ENCODE measurements around the gene CACNG8.

Gene CACNG8

DNA sequence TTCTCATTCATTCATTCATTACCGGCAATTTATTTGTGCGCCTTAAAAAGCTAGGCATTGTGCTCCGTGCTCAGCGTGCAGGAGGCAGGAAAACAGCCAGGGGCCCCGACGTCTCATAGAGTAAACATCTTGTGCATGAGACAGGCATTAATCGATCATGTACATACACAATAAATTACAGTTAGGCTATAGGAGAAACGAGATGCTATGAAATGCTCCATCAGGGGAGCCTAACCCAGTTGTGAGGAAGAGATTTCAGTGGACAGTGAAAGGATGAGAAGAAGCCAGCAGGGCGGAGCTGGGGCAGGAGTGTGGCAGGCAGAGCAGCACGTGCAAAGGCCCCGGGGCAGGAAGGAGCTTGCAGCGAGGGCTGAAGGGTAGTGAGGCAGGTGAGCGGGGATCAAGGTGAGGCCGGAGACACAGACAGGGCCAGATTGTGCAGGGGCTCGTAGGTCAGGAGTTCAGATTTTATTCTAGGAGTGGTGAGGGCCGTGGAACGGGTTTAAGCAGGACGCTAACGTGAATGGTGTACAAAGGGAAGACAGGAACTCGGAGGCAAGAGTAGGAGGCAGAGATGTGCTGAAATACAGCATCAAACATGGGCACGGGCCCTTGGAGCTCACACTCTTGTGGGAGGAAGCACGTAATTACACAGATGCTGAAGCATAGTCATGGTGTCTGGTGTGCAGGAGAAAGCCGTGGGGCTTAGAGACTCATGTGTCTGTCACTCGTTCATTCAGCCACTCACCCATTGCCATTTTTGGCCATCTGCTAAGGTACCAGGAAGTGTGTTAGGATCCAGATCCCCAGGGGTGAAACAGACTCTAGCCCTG lies 20.9 kb downstream of the CACNG8 start:
- Histone ChIP-seq H3K4me2 (ENCODE audit: low read length) (no peak overlapping the region), H3K36me3 (ENCODE audit: insufficient read depth, low read length) (no peaks in the 10 kb centered on the region), H3K9ac (ENCODE audit: low read depth, low read length) (no peak overlapping the region), H3K4me1 (ENCODE audit: control insufficient read depth, insufficient read depth, low read length) (no peaks in the 10 kb centered on the region), H3K4me3 (ENCODE audit: low read length) (no peak overlapping the region), H3K9me3 (replicated peaks; ENCODE audit: low read length) (no peaks in the 10 kb centered on the region), H3K27me3 (ENCODE audit: control insufficient read depth, insufficient read depth, low read length) (peaks cover 54% of the 10 kb centered on the region)

DNA sequence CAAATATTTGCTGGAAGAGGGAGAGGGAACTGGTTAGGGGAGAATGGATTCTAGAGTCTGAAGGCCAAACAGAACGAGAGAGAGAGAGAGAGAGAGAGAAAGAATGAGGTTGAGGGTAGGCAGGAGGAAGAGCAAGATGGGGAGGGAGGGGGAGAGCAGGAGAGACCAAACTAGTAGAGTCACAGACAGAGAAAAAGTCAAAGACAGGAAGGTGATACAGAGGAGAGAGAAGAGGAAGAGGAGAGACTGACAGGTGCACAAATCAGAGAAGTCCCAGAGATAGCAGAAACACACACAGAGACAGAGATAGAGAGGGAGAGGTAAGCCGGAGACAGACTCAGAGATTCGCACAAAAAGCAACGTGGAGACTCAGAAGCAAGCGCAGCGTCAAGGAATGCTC lies 23.1 kb downstream of the CACNG8 start:
- H3K9ac ChIP-seq (ENCODE audit: low read depth, low read length) = no peak overlapping the region
- H3K4me3 ChIP-seq (ENCODE audit: low read length) = no peak overlapping the region
- no peak overlapping the region for H3K4me2 ChIP-seq (ENCODE audit: low read length)
- H3K36me3 ChIP-seq (ENCODE audit: insufficient read depth, low read length) = no peaks in the 10 kb centered on the region
- H3K4me1 ChIP-seq (ENCODE audit: control insufficient read depth, insufficient read depth, low read length) = no peaks in the 10 kb centered on the region
- H3K9me3 ChIP-seq (replicated peaks; ENCODE audit: low read length) = no peaks in the 10 kb centered on the region
- H3K27me3 ChIP-seq (ENCODE audit: control insufficient read depth, insufficient read depth, low read length) = peaks cover 46% of the 10 kb centered on the region

DNA sequence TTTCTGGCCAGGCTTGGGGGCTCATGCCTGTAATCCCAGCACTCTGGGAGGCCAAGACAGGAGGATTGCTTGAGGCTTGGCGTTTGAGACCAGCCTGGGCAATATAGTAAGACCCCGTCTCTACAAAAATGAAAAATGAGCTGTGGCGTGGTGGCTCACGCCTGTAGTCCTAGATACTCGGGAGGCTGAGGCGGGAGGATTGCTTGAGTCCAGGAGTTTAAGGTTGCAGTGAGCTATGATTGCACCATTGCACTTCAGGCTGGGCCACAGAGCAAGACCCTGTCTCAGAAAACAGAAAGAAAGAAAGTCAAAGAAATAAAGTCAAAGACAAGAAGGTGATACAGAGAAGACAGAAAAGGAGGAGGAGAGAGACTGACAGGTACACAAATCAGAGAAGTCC lies 26.2 kb downstream of the CACNG8 start:
- Histone ChIP-seq H3K9ac (ENCODE audit: low read depth, low read length) (no peak overlapping the region), H3K4me3 (ENCODE audit: low read length) (no peak overlapping the region), H3K4me1 (ENCODE audit: control insufficient read depth, insufficient read depth, low read length) (no peaks in the 10 kb centered on the region), H3K36me3 (ENCODE audit: insufficient read depth, low read length) (no peaks in the 10 kb centered on the region), H3K27me3 (ENCODE audit: control insufficient read depth, insufficient read depth, low read length) (peaks cover 43% of the 10 kb centered on the region), H3K9me3 (replicated peaks; ENCODE audit: low read length) (no peaks in the 10 kb centered on the region), H3K4me2 (ENCODE audit: low read length) (no peak overlapping the region)

DNA sequence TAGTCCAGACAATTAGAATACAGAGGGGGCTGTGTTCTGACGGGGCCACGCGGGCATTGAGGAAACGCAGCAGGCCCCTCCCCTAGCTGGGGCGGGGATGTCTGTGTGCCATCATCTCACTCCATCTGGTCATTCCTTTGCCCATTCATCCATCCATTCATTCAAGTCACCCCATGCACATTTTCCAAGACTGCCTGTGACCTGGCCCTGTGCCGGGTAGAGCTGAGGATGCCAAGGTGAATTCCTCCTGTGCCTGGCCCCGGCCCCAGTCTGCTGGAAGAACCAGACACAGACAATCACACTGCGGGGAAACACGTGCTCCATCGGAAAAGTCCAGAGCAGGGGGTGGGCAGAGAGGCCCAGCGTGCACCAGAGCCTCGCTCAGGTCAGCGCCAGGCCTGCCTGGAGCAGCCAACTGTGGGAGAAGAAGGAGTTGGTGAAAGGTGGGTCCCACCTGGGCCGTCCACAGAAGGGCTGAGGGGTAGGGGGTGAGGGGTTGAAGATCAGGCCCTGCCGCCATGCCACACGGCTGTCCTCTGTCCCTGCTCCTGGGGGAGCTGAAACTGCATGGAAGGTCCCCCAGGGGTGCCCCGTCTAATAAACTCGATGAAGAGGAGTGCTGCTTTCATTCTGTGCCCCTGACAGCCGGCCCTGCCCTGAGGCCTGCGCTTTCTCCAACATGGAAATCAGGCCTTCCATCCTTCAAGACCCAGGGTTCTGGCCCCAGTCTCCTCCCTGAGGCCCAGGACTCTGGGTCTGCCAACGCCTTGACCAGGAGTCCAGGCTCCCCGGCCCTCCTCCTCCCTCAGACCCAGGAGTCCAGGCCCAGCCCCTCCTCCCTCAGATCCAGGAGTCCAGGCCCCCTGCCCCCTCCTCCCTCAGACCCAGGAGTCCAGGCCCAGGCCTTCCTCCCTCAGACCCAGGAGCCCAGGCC lies 27.1 kb downstream of the CACNG8 start:
- H3K4me2 ChIP-seq (ENCODE audit: low read length) = no peak overlapping the region
- H3K36me3 ChIP-seq (ENCODE audit: insufficient read depth, low read length) = no peaks in the 10 kb centered on the region
- no peak overlapping the region for H3K9ac ChIP-seq (ENCODE audit: low read depth, low read length)
- no peaks in the 10 kb centered on the region for H3K9me3 ChIP-seq (replicated peaks; ENCODE audit: low read length)
- H3K4me1 ChIP-seq (ENCODE audit: control insufficient read depth, insufficient read depth, low read length) = peaks cover 7% of the 10 kb centered on the region
- peaks cover 37% of the 10 kb centered on the region for H3K27me3 ChIP-seq (ENCODE audit: control insufficient read depth, insufficient read depth, low read length)
- H3K4me3 ChIP-seq (ENCODE audit: low read length) = no peak overlapping the region

DNA sequence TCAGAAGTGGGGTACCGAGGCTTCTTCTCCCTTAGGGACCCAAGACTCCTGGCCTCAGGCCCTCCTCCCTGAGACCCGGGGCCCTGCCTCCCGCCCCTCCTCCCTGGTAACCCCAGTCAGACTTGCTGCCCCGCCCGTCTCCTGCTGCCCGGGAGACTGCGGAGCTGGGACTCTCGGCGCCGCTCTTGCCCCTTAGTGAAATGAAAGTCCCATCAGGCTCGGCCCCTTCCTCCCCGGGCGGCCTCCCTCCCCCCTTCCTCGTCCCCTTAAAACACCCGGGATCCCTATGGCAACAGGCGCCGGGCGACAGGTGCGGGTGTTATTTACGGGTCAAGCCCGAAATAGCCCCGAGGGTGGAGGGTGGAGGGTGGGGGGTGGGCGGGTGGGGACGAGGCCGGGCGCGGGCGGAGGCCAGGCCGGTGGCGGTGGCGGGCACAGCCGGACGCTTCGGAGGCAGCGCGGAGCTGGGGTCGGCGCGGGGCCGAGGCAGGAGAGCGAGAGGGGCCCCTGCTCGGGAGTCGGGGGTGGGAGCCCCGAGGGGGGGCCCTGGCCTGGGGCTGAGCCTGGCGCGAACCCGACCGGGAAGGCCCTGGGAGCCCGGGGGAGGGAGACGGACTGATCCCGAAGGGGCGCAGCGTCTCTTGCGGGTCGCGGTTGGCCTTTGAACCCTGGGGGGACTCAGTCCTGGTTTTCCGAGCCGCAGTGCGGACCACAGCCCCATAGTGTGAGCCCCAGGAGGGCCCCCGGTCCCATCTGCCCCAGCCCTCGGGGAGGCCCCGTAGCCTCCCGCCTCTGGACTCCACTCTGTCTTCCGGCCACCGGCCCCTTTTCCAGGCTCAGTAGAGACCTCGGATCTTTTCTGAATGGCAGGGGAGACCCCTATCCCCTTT lies 28.7 kb downstream of the CACNG8 start, which contains the start of gene CACNG6:
Gene CACNG6 (plus strand): TSS at position 414 of the 890 bp plus-strand sequence. CDS start 1,241 bp downstream, outside the sequence.
- Histone ChIP-seq H3K9me3 (replicated peaks; ENCODE audit: low read length) (no peaks in the 10 kb centered on the region), H3K36me3 (ENCODE audit: insufficient read depth, low read length) (no peaks in the 10 kb centered on the region), H3K4me1 (ENCODE audit: control insufficient read depth, insufficient read depth, low read length) (peaks cover 11% of the 10 kb centered on the region), H3K4me3 (ENCODE audit: low read length) (peak within 1 kb of the TSS; percentile 47), H3K9ac (ENCODE audit: low read depth, low read length) (no peak within 1 kb of the TSS), H3K4me2 (ENCODE audit: low read length) (peak within 1 kb of the TSS; percentile 49), H3K27me3 (ENCODE audit: control insufficient read depth, insufficient read depth, low read length) (peaks cover 30% of the 10 kb centered on the region)

DNA sequence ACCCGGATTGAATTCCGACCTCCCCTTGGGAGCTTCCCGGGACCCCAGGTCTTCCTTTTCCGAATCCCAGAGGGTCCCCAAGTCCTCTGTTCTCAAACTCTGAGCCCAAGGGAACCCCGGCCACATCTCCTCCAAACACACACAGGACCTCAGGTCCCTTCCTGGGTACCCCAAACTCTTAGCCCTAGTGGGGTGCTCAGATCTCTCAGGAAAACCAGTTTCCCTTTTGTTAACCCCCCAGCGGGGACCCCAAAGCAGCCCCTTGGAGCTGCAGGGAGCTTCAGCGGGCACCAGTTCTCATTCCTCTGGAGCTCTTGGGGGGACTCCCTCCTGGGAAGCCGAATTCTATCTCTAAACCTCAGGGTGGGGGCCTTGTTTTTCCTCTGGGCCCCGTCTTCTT lies 29.5 kb downstream of the CACNG8 start:
- Histone ChIP-seq H3K27me3 (ENCODE audit: control insufficient read depth, insufficient read depth, low read length) (peaks cover 29% of the 10 kb centered on the region), H3K4me2 (ENCODE audit: low read length) (no peak overlapping the region), H3K4me1 (ENCODE audit: control insufficient read depth, insufficient read depth, low read length) (peaks cover 11% of the 10 kb centered on the region), H3K9me3 (replicated peaks; ENCODE audit: low read length) (no peaks in the 10 kb centered on the region), H3K4me3 (ENCODE audit: low read length) (no peak overlapping the region), H3K36me3 (ENCODE audit: insufficient read depth, low read length) (no peaks in the 10 kb centered on the region), H3K9ac (ENCODE audit: low read depth, low read length) (no peak overlapping the region)

DNA sequence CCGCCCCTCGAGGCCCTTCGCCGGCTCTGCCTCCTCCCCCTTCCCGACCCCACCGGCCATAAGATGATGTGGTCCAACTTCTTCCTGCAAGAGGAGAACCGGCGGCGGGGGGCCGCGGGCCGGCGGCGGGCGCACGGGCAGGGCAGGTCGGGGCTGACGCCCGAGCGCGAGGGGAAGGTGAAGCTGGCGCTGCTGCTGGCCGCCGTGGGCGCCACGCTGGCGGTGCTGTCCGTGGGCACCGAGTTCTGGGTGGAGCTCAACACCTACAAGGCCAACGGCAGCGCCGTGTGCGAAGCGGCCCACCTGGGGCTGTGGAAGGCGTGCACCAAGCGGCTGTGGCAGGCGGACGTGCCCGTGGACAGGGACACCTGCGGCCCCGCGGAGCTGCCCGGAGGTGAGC lies 30.1 kb downstream of the CACNG8 start:
- no peak overlapping the region for H3K4me3 ChIP-seq (ENCODE audit: low read length)
- no peak overlapping the region for H3K4me2 ChIP-seq (ENCODE audit: low read length)
- no peak overlapping the region for H3K9ac ChIP-seq (ENCODE audit: low read depth, low read length)
- H3K9me3 ChIP-seq (replicated peaks; ENCODE audit: low read length) = no peaks in the 10 kb centered on the region
- H3K4me1 ChIP-seq (ENCODE audit: control insufficient read depth, insufficient read depth, low read length) = peaks cover 11% of the 10 kb centered on the region
- peaks cover 23% of the 10 kb centered on the region for H3K27me3 ChIP-seq (ENCODE audit: control insufficient read depth, insufficient read depth, low read length)
- no peaks in the 10 kb centered on the region for H3K36me3 ChIP-seq (ENCODE audit: insufficient read depth, low read length)

DNA sequence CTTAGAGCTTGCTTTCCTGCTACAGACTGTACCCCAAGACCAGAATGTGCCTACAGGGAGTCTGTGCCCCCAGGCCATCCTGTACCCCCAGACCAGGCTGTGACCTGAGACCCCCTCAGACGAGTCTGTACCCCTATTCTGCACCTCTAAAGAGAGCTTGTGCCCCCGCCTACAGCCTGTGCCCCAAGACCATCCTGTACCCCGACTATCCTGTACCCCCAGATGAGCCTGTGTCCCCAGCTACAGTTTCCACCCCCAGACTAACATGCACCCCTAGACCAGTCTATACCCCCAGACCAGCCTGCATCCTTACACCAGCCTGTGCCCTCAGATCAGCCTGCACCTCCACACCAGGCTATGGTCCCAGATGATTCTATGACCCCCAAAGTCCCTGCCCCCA lies 30.7 kb downstream of the CACNG8 start:
- peaks cover 11% of the 10 kb centered on the region for H3K4me1 ChIP-seq (ENCODE audit: control insufficient read depth, insufficient read depth, low read length)
- H3K27me3 ChIP-seq (ENCODE audit: control insufficient read depth, insufficient read depth, low read length) = peaks cover 21% of the 10 kb centered on the region
- no peak overlapping the region for H3K9ac ChIP-seq (ENCODE audit: low read depth, low read length)
- no peak overlapping the region for H3K4me2 ChIP-seq (ENCODE audit: low read length)
- H3K9me3 ChIP-seq (replicated peaks; ENCODE audit: low read length) = no peaks in the 10 kb centered on the region
- H3K4me3 ChIP-seq (ENCODE audit: low read length) = no peak overlapping the region
- no peaks in the 10 kb centered on the region for H3K36me3 ChIP-seq (ENCODE audit: insufficient read depth, low read length)

DNA sequence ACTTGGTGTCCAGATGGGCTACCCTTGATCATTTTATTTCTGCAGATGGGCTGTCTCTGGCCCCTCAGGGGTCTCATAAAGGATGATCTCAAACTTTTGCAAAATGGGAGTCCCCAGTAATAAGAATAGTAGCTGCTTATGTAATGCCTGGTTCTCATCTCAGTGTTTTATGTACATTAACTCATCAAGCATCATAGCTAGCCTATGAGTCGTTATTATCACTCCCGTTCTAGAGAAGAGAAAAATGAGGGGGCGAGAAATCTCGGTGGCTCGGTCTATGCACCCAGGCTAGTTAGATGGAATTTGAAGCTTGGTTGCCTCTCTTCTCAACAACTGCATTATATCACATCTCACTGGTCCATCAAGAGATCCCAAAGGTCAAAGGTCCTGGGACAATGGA lies 32.1 kb downstream of the CACNG8 start:
- Histone ChIP-seq H3K36me3 (ENCODE audit: insufficient read depth, low read length) (no peaks in the 10 kb centered on the region), H3K4me1 (ENCODE audit: control insufficient read depth, insufficient read depth, low read length) (peaks cover 11% of the 10 kb centered on the region), H3K9me3 (replicated peaks; ENCODE audit: low read length) (no peaks in the 10 kb centered on the region), H3K4me2 (ENCODE audit: low read length) (no peak overlapping the region), H3K27me3 (ENCODE audit: control insufficient read depth, insufficient read depth, low read length) (peaks cover 15% of the 10 kb centered on the region), H3K9ac (ENCODE audit: low read depth, low read length) (no peak overlapping the region), H3K4me3 (ENCODE audit: low read length) (no peak overlapping the region)

DNA sequence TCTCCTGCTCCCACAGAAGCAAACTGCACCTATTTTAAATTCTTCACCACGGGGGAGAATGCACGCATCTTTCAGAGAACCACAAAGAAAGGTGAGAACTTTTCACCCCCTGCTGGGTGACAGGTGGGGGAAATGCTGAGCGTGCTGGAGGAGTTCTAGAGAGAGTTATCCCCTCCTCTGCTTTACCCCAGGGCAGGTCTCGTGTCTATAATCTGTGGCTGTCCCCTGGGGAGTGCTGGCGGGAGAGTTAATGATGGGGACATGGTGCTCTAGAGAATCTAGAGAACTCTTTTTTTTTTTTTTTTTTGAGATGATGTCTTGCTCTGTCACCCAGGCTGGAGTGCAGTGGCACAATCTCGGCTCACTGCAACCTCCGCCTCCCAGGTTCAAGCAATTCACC lies 35.5 kb downstream of the CACNG8 start:
- H3K4me3 ChIP-seq (ENCODE audit: low read length) = no peak overlapping the region
- peaks cover 7% of the 10 kb centered on the region for H3K27me3 ChIP-seq (ENCODE audit: control insufficient read depth, insufficient read depth, low read length)
- no peaks in the 10 kb centered on the region for H3K9me3 ChIP-seq (replicated peaks; ENCODE audit: low read length)

DNA sequence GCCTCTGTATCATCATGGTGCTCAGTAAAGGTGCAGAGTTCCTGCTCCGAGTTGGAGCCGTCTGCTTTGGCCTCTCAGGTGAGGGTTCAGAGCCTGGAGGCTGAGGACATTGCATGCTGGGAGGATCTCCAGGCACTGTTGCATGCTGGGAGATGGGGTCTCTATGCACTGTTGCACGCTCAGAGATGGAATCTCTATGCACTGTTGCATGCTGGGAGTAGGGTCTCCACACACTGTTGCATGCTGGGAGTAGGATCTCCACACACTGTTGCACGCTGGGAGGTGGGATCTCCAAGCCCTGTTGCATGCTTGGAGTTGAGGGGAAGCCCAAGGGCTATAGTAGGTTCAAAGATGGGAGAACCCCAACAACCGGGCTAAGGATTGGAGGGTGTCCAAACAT lies 37.0 kb downstream of the CACNG8 start:
- Histone ChIP-seq H3K4me1 (ENCODE audit: control insufficient read depth, insufficient read depth, low read length) (peaks cover 5% of the 10 kb centered on the region), H3K9me3 (replicated peaks; ENCODE audit: low read length) (no peaks in the 10 kb centered on the region), H3K4me2 (ENCODE audit: low read length) (no peak overlapping the region), H3K4me3 (ENCODE audit: low read length) (no peak overlapping the region), H3K36me3 (ENCODE audit: insufficient read depth, low read length) (no peaks in the 10 kb centered on the region), H3K27me3 (ENCODE audit: control insufficient read depth, insufficient read depth, low read length) (no peaks in the 10 kb centered on the region), H3K9ac (ENCODE audit: low read depth, low read length) (no peak overlapping the region)

More for the DNA sequence above, 35.5 kb downstream of the CACNG8 start:
- H3K4me1 ChIP-seq (ENCODE audit: control insufficient read depth, insufficient read depth, low read length) = peaks cover 11% of the 10 kb centered on the region
- H3K4me2 ChIP-seq (ENCODE audit: low read length) = no peak overlapping the region
- H3K36me3 ChIP-seq (ENCODE audit: insufficient read depth, low read length) = no peaks in the 10 kb centered on the region
- H3K9ac ChIP-seq (ENCODE audit: low read depth, low read length) = no peak overlapping the region
